Trophoblast cell (in vitro differentiated cells and primary cell): ENCODE results near the gene VGLL3.

Source experiments
- DNase-seq, 2 donors: peaks; one replicate each; pipeline ENCODE4 v3.0.0-alpha.2; 2016
- H2AFZ ChIP-seq: 2 replicates; pipeline ENCODE4 v1.6.1; 2013; ENCODE audit warnings: low read length, moderate library complexity, mild to moderate bottlenecking; ENCODE audit not compliant: insufficient read depth, poor library complexity
- H2AK5ac ChIP-seq: 2 replicates; pipeline ENCODE4 v1.6.1; 2013; ENCODE audit warnings: mild to moderate bottlenecking, low read length
- H2BK120ac ChIP-seq: 2 replicates; pipeline ENCODE4 v1.6.1; 2013; ENCODE audit warnings: low read length, mild to moderate bottlenecking, moderate library complexity; ENCODE audit not compliant: insufficient read depth, poor library complexity
- H2BK12ac ChIP-seq: 2 replicates; pipeline ENCODE4 v1.6.1; 2013; ENCODE audit warnings: mild to moderate bottlenecking, low read length, moderate library complexity
- H2BK5ac ChIP-seq: 2 replicates; pipeline ENCODE4 v1.6.1; 2013; ENCODE audit warnings: low read length, low read depth, moderate library complexity, mild to moderate bottlenecking; ENCODE audit not compliant: poor library complexity
- H3K14ac ChIP-seq: 2 replicates; pipeline ENCODE4 v1.6.1; 2013; ENCODE audit warnings: mild to moderate bottlenecking, low read length
- H3K18ac ChIP-seq: 2 replicates; pipeline ENCODE4 v1.6.1; 2013; ENCODE audit warnings: mild to moderate bottlenecking, low read length
- H3K23ac ChIP-seq: 2 replicates; pipeline ENCODE4 v1.6.1; 2013; ENCODE audit warnings: low read length
- H3K27ac ChIP-seq: 2 replicates; pipeline ENCODE4 v1.5.1; 2013; ENCODE audit warnings: low read depth, mild to moderate bottlenecking, inconsistent platforms, low read length, moderate library complexity
- H3K27me3 ChIP-seq: 2 replicates; pipeline ENCODE4 v1.6.1; 2013; ENCODE audit warnings: inconsistent platforms, mild to moderate bottlenecking, low read length, moderate library complexity; ENCODE audit not compliant: insufficient read depth
- H3K36me3 ChIP-seq, 2 experiments: 1 replicate in 1 of 2; 2 replicates in 1 of 2; pipeline ENCODE4 v1.6.1; 2013; ENCODE audit warnings: low read length in 2 of 2, mild to moderate bottlenecking in 2 of 2, moderate library complexity in 1 of 2; ENCODE audit not compliant: insufficient read depth in 2 of 2, control insufficient read depth in 1 of 2
- H3K4ac ChIP-seq: 2 replicates; pipeline ENCODE4 v1.6.1; 2013; ENCODE audit warnings: low read depth, mild to moderate bottlenecking, low read length, moderate library complexity
- H3K4me1 ChIP-seq, 2 experiments: 1 replicate in 1 of 2; 2 replicates in 1 of 2; pipeline ENCODE4 v1.6.1; 2013; ENCODE audit warnings: low read length in 2 of 2, mild to moderate bottlenecking in 2 of 2, moderate library complexity in 1 of 2; ENCODE audit not compliant: insufficient read depth in 2 of 2, control insufficient read depth in 1 of 2
- H3K4me2 ChIP-seq: 2 replicates; pipeline ENCODE4 v1.6.1; 2013; ENCODE audit warnings: inconsistent platforms, mild to moderate bottlenecking, low read length, moderate library complexity
- H3K4me3 ChIP-seq: 2 replicates; pipeline ENCODE4 v1.5.1; 2013; ENCODE audit warnings: mild to moderate bottlenecking, low read depth, low read length, inconsistent platforms
- H3K79me1 ChIP-seq: one replicate; pipeline ENCODE4 v1.6.1; 2013; ENCODE audit warnings: low read length
- H3K79me2 ChIP-seq: 2 replicates; pipeline ENCODE4 v1.6.1; 2013; ENCODE audit warnings: low read length, mild to moderate bottlenecking; ENCODE audit not compliant: control insufficient read depth, insufficient read depth, poor library complexity
- H3K9ac ChIP-seq: 2 replicates; pipeline ENCODE4 v1.6.1; 2013; ENCODE audit warnings: mild to moderate bottlenecking, low read length
- H3K9me3 ChIP-seq: 2 replicates; pipeline ENCODE4 v1.6.1; 2013; ENCODE audit warnings: low read depth, mild to moderate bottlenecking, control low read depth, inconsistent platforms, low read length; ENCODE audit not compliant: insufficient read depth
- H4K12ac ChIP-seq: 2 replicates; pipeline ENCODE4 v1.6.1; 2013; ENCODE audit warnings: low read depth, mild to moderate bottlenecking, low read length, moderate library complexity
- H4K8ac ChIP-seq: 2 replicates; pipeline ENCODE4 v1.6.1; 2013; ENCODE audit warnings: low read depth, mild to moderate bottlenecking, low read length, moderate library complexity
- H4K91ac ChIP-seq: one replicate; pipeline ENCODE4 v1.6.1; 2013; ENCODE audit warnings: low read depth, mild to moderate bottlenecking, low read length, moderate library complexity
- WGBS: extraction: QIAGEN DNeasy Blood & Tissue Kit; methylation state at CpG from one replicate; pipeline ENCODE4 v1.1.7; 2013; ENCODE audit warnings: missing lambda C conversion rate; ENCODE audit not compliant: insufficient read length, insufficient coverage; ENCODE audit errors: extremely low coverage; 5-methylcytosine and 5-hydroxymethylcytosine counted together

VGLL3 gene

DNA sequence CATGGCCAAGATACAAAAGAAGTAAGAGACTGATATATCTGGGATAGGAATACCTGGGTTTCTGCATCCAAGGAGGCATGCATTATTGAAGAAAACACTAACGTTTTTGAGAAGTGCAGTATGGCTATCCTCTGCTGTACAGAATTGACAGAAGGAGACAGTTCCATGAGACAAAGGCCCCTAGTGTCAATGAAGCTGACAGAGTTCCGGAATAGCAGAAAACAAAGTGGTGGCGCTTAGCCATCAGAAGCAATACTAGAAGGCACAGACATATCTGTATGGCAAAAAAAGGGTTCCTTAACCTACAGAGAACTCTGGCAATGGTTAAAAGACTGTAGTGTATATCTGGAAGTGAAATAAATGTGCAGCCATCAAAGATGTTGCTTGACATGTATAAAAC, 77.8 kb downstream of the VGLL3 start:
- H2BK5ac ChIP-seq, result no peak overlapping the region
- H3K79me2 ChIP-seq, result no peaks in the 10 kb centered on the region
- H4K12ac ChIP-seq, result no peak overlapping the region
- H3K36me3 ChIP-seq, result no peaks in the 10 kb centered on the region
- no peaks in the 10 kb centered on the region for H3K27me3 ChIP-seq
- no peak overlapping the region for H3K27ac ChIP-seq
- H2AFZ ChIP-seq, result no peak overlapping the region
- H3K4ac ChIP-seq, result no peak overlapping the region
- H2BK12ac ChIP-seq, result no peak overlapping the region
- H4K91ac ChIP-seq, result no peak overlapping the region
- H3K14ac ChIP-seq, result no peak overlapping the region
- peaks cover 0 to 3% of the 10 kb centered on the region in 2 experiments for H3K4me1 ChIP-seq
- WGBS, result no CpG with 5 or more reads among the region's 3 CpGs
- H2BK120ac ChIP-seq, result no peak overlapping the region
- no peak overlapping the region for H3K18ac ChIP-seq
- H3K9ac ChIP-seq, result no peak overlapping the region
- no peak overlapping the region for H3K23ac ChIP-seq
- H3K4me3 ChIP-seq, result no peak overlapping the region
- peaks cover 2% of the 10 kb centered on the region for H3K79me1 ChIP-seq
- no peak overlapping the region for H3K4me2 ChIP-seq
- H4K8ac ChIP-seq, result no peak overlapping the region
- H3K9me3 ChIP-seq, result no peaks in the 10 kb centered on the region
- no peak for DNase-seq
- no peak overlapping the region for H2AK5ac ChIP-seq

DNA sequence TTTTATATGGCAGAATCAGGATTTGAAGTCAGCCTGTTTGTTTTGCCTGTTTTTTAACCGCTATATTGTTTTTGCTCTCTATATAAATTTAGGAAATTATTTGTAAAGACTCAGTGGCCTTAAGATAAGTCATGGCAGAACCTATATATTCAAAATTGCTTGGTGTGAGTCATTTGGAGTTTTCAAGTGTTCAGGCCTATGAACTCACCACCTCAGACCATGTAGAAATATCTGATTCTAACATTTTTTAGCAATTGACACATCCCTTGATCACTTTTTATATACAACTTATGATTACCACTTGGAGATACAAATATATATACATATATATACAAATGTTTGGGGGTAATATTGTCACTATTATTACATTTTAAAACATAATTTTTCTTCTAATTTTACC, 95.7 kb downstream of the VGLL3 start:
- no peak overlapping the region for H2BK120ac ChIP-seq
- no peak for DNase-seq
- no peak overlapping the region for H3K4me2 ChIP-seq
- H4K12ac ChIP-seq, result no peak overlapping the region
- H3K36me3 ChIP-seq, result no peaks in the 10 kb centered on the region
- no peak overlapping the region for H3K9ac ChIP-seq
- no peak overlapping the region for H3K27ac ChIP-seq
- no peak overlapping the region for H2AFZ ChIP-seq
- no peak overlapping the region for H3K4ac ChIP-seq
- H4K8ac ChIP-seq, result no peak overlapping the region
- H4K91ac ChIP-seq, result no peak overlapping the region
- no peak overlapping the region for H3K23ac ChIP-seq
- no peak overlapping the region for H2BK5ac ChIP-seq
- H2AK5ac ChIP-seq, result no peak overlapping the region
- H3K14ac ChIP-seq, result no peak overlapping the region
- WGBS, result no CpG with 5 or more reads among the region's 1 CpG
- H2BK12ac ChIP-seq, result no peak overlapping the region
- no peak overlapping the region for H3K18ac ChIP-seq
- no peaks in the 10 kb centered on the region for H3K79me1 ChIP-seq
- no peaks in the 10 kb centered on the region for H3K79me2 ChIP-seq
- no peaks in the 10 kb centered on the region for H3K4me1 ChIP-seq
- no peak overlapping the region for H3K4me3 ChIP-seq
- H3K27me3 ChIP-seq, result no peaks in the 10 kb centered on the region
- no peaks in the 10 kb centered on the region for H3K9me3 ChIP-seq

DNA sequence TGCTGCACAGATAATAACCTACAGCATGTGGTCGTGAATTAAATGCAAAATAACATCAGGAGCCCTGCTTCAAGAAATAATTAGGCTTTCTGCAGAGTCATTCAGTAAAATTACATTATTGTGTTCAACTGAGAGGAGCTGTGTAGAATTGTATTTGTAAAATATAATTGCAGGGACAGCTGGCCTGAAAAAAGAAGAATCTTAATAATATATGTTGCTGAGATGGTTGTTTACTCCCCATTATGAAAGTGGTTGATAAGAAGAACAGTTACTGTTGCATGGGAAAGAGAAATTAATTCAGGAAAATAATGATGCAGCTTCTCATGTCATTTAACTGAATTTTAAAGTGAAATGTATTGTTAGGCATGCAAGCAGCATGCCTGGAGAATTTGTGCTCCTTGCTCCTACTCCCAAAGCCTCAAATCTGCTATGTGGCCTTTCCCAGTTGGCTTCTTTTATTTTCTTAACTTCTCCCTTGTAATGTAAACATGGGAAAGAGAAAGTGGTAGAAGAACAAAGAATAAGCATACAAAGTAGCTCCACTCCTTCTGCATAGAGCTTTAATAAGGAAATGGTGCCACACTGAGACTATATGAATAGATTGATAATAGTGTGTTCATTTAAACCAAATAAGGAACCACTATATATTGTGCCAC, 100.1 kb downstream of the VGLL3 start:
- Histone ChIP-seq H3K9me3 (no peaks in the 10 kb centered on the region), H3K79me1 (no peaks in the 10 kb centered on the region), H2BK120ac (no peak overlapping the region), H2BK5ac (no peak overlapping the region), H3K4me1 (no peaks in the 10 kb centered on the region), H3K23ac (no peak overlapping the region), H2BK12ac (no peak overlapping the region), H3K18ac (no peak overlapping the region), H3K27me3 (no peaks in the 10 kb centered on the region), H3K36me3 (no peaks in the 10 kb centered on the region), H2AFZ (no peak overlapping the region), H3K14ac (no peak overlapping the region), H3K9ac (no peak overlapping the region), H3K4ac (no peak overlapping the region), H3K4me2 (no peak overlapping the region), H3K27ac (no peak overlapping the region), H4K12ac (no peak overlapping the region), H2AK5ac (no peak overlapping the region), H3K79me2 (no peaks in the 10 kb centered on the region), H3K4me3 (no peak overlapping the region), H4K91ac (no peak overlapping the region), H4K8ac (no peak overlapping the region)
- DNase-seq, result no peak
- no CpG with 5 or more reads among the region's 1 CpG for WGBS
